ENCODE measurements around the gene OPTC. TPM values are rescaled to one million over a fixed set of nuclear protein-coding genes. Genes with fewer than 3 reads are reported as not detected.

The OPTC gene
- total RNA-seq, 4 donors from 2014 or later, result not detected

- no peak for DNase-seq (ENCODE audit: low spot score)
- no peak for TF ChIP-seq CTCF (IDR thresholded peaks at IDR 0.05)
- no peak for ATAC-seq (ENCODE audit: low FRiP score)
These were observed 34.2 kb upstream of the OPTC start for GRCh38 chr1:203459671-203460201.

- ATAC-seq (ENCODE audit: low FRiP score), result no peak
- no peak for TF ChIP-seq CTCF (IDR thresholded peaks at IDR 0.05)
- no peak for DNase-seq (ENCODE audit: low spot score)
These were observed 32.2 kb upstream of the OPTC start for GRCh38 chr1:203461717-203462116.

- no peak for DNase-seq (ENCODE audit: low spot score)
- no peak for TF ChIP-seq CTCF (IDR thresholded peaks at IDR 0.05)
- ATAC-seq (ENCODE audit: low FRiP score), result no peak
These were observed 31.8 kb upstream of the OPTC start for GRCh38 chr1:203462143-203462542.

- no peak for ATAC-seq (ENCODE audit: low FRiP score)
- no peak for DNase-seq (ENCODE audit: low spot score)
- no peak for TF ChIP-seq CTCF (IDR thresholded peaks at IDR 0.05)
These were observed 31.1 kb upstream of the OPTC start for GRCh38 chr1:203462878-203463277.

GRCh38 chr1:203463469-203464062 lies 30.4 kb upstream of the OPTC start:
- DNase-seq (ENCODE audit: low spot score) (no peak), ATAC-seq (ENCODE audit: low FRiP score) (peak; percentile 48)
- no peak for TF ChIP-seq CTCF (IDR thresholded peaks at IDR 0.05)

- no peak for TF ChIP-seq CTCF (IDR thresholded peaks at IDR 0.05)
- DNase-seq (ENCODE audit: low spot score) (no peak), ATAC-seq (ENCODE audit: low FRiP score) (peak; percentile 62)
These were observed 29.7 kb upstream of the OPTC start for GRCh38 chr1:203464226-203464625.

GRCh38 chr1:203464743-203465142 lies 29.2 kb upstream of the OPTC start:
- TF ChIP-seq CTCF (IDR thresholded peaks at IDR 0.05), result no peak
- DNase-seq (ENCODE audit: low spot score) (no peak), ATAC-seq (ENCODE audit: low FRiP score) (no peak)

Data from omental fat pad (tissue), 4 donors.